ENCODE results near the gene MRPL52.
A peak's percentile ranks its signal among the peaks of the same experiment; 100 is the strongest.
"Not testable (repeated sequence)": the region's sequence is repeated elsewhere in the genome, so short reads cannot be mapped to it uniquely, and the experiment has no call there.

The MRPL52 gene

DNA sequence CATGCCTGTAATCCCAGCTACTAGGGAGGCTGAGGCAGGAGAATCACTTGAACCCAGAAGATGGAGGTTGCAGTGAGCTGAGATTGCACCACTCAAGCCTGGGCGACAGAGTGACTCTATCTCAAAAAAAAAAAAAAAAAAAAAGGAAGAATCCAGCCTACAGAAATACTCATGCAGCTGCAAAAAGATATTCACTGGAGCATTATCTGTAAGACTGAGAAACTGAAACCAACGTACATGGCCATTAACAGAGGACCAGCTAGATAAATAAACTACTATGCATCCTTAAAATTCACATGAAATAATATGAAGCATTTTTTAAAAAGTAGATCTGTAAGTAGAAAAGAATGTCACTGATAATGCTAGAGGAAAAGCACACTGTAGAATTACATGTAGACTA is 18.0 kb upstream of the MRPL52 start:
- DNase-seq (ENCODE audit: low read depth), result no peak

DNA sequence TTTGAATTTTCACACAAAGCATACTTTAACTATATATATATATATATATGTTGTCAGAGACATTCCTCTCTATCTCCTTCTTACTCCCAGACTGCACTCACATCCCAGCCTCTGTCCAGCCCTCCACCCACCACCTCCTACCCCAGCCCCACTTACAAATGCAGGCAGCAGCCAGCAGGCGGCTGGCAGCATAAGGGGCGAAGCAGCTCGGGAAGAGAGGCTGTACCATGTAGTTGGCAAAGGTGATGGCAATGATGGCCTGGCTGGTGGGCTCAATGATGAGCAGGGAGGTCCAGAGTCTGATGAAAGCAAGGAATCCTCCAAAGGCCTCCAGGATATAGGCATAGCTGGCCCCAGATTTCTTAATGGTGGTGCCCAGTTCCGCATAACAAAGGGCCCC is 16.9 kb upstream of the MRPL52 start:
- no peak for DNase-seq (ENCODE audit: low read depth)

DNA sequence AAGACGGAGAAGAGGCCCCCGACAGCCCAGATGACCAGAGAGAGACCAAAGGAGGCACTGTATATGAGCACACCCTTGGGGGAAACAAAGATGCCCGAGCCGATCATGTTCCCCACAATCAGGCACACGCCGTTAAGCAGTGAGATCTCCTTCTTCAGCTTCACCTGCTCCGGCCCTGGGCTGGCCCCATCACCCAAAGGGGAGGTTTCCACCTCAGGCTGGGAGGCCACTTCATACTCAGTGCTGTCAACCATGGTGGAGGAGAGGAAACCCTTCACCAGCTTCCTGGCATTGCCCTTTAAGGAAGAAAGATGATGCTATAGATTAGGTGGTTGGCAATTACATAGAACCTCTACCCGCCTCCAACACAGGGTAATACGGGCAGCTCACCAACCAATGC is 16.5 kb upstream of the MRPL52 start:
- no peak for DNase-seq (ENCODE audit: low read depth)

DNA sequence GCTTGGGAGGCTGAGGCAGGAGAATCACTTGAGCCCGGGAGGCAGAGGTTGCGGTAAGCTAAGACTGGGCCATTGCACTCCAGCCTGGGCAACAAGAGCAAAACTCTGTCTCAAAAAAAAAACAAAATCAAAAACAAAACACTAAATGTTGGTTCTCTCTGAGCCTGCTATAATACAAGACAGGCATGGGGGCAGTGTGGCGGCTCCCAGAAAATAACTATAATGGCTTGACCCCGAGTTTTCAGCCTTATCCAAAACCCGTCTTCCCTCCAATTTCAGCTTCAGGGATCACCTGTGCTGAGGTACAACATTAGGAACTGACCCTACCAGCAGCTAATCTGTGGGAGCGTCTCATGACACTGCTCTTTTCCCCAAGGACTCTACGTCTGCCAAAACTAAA is 15.3 kb upstream of the MRPL52 start:
- DNase-seq (ENCODE audit: low read depth), result no peak

DNA sequence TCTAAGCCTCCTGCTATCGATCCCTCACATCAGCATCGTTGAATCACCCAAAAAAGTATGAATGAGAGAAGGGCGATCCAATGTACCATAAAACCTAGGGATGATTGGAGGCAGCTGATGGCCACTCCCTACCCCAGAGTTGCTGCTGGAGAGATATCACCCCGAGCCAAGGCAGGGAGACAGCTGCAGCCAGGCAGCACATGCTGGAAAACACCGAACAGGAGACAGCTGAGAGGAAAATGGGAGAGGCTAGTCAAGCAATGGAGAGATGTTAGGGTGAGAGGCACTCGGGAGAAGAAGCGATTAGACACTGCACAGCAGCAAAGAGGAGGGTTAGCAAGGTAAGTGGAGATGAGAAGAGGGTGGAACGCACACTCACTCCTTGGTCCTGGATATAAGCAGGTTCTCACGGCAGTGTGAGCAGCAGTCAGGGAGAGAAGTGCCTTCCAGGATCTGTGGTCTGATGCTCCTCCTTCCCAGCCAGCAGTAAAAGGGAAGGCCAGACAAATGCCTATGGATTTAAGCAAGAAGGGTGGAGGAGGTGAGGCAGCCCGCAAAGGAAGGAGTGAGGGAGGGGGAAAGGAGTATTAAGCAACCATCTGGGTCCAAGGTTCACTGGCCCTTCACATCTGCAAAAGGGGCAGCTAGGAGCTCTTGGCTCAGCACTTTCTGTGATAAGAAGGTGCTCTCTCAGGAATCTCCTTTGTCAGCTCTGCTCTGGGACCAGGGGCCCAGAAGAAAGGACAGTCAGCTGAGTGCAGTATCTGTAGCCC is 14.6 kb upstream of the MRPL52 start, which contains the start of gene SLC7A7:
Gene SLC7A7, minus strand, starts transcription at position 495 of the 773 bp plus-strand sequence. CDS start 2,037 bp downstream, outside the sequence.
- DNase-seq (ENCODE audit: low read depth), result no peak

DNA sequence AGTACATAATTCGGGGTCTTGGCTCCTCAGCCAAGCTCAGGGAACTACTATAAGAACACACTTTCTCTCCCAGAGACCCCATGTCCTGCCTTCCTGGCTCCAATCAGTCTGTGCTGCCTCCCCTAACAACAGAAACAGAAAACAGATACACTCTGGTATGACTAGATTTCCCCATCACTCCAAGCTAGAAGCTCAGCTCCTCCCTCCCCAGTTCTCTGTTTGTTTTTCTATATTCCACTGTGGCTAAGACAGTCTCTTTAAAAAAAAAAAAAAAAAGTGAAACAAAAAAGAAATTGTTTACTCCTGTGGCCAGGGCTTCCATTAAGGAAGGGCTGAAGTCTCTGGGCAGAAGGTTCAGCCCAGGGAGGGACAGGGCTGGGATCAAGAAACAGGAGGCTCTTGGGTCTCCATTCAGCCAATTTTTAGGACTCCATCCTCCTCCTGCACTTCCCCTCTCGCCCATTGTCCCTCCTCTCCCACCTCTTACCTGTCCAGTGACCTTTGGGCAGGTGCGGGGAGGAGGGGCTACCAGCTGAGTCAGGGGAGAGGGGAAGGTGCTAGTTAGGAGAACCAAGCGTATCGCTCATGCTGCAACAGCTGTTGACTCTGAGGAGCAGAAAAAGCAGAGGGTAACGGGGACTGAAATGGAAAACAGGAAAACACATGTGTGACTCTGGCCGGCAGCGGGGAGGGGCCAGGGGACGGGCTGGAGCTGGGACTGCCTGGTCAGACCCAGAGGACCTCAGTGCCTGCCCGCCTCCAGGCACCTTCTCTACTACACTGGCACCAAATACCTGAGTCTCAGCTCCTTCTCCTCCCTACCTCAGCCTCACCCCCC is 10.3 kb upstream of the MRPL52 start:
- peak; percentile 60 for DNase-seq (ENCODE audit: low read depth)

DNA sequence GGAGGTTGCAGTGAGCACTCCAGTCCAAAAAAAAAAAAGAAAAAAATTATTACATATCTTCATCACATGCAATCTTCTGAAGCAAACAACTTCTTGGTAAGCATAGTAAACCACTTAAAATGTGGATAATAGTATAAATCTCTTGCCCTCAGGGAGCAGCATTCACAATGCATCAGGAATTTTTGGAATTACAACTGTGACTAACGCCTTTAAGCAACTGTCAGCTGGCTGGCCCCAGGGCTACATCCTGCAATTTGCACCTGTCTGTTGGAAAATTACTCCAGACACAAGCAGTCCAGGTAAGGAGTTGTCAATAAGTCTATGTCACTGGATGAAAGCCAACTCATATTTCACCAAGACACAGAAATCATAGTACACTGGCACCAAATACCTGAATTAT is 9.0 kb upstream of the MRPL52 start:
- DNase-seq (ENCODE audit: low read depth), result no peak

DNA sequence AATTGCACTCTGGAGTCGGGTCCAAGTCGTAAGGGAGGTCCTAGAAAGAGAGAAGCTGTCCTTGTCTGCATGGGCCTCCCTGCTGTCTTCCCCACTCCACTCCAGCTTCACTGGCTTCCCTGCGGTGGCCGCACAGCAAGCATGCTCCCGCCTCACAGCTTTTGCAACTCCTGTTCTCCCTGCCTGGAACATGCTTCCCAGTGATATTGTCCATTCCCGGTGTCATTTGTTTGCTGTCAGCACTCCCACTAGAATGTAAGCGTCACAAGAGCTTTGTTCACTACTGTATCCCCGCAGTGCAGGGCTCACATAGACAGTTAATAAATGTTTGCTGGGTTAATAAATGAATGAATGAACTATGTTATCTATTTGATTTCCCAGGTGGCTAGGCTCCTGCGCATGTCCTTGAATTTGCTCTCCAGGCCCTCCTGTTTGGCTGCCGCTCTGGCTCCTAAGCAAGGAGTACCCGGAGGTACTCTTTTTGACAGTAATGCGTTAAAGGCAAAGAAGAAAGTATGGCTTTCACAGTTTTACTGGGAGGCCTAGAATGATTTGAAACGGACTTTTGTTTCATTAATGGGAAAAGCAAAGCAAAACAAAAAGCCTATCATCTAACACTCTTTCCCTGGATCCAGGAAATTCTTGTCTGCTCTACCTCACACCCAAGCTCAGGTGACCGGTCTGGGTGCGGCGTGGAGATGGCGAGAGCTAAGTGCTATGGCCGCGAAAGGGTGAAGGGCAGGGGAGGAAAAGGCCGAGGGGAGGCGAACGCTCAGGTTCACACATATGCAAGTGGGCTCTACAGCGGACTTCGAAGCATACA is 8.3 kb upstream of the MRPL52 start:
- DNase-seq (ENCODE audit: low read depth), result no peak

DNA sequence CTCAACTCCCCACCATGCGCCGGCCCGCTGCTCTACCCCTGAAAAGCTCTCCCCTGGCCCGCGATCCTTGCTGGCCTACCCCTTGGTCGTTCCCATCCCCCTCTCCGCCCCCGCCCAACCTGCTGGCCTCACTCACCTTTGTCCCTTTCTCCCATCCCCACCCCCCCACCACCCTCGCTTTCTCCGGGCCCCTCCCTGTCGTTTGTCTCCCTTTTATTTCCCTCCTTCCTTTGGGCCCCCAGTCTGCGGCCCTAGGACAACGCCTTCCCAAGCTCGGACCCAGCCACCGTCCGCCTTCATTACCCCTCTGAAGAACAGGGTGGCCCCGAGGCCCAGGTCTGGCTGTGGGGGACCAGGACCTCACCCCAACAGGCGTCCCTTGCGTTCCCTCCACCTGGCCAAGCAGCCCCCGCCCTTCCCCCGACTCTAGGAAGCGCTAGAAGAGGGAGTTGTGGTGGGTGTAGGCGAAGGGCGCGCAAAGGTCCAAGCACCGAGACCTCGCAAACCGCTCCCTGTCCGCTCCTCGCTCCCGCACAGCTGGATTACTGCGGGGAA is 7.6 kb upstream of the MRPL52 start:
- no peak for DNase-seq (ENCODE audit: low read depth)

DNA sequence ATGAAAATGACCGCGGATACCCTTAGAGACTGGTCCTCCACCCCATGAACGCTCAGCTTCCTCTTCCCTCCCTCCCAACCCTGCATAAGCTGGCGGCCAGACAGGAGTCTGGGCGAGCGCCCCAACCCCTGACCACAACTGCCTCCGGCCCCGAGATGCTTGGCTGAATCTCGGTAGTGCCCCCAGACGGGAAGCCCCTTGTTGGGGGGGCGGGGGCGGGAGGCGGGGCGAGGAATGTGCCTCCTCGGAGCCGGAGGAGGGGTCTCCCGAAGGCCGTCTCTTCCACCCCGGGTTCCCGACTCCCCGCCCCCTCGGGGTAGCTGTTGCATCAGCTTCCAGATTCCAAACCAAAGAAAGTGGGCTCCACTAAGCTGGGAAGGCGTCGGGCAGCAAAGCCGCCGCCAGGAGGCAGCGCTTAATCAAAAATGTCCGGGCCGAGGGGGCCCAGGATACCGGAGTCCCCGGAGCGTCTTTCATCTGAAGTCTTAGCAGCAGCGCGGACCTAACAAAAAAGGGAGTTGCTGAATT is 7.1 kb upstream of the MRPL52 start:
- DNase-seq (ENCODE audit: low read depth), result peak; percentile 53

DNA sequence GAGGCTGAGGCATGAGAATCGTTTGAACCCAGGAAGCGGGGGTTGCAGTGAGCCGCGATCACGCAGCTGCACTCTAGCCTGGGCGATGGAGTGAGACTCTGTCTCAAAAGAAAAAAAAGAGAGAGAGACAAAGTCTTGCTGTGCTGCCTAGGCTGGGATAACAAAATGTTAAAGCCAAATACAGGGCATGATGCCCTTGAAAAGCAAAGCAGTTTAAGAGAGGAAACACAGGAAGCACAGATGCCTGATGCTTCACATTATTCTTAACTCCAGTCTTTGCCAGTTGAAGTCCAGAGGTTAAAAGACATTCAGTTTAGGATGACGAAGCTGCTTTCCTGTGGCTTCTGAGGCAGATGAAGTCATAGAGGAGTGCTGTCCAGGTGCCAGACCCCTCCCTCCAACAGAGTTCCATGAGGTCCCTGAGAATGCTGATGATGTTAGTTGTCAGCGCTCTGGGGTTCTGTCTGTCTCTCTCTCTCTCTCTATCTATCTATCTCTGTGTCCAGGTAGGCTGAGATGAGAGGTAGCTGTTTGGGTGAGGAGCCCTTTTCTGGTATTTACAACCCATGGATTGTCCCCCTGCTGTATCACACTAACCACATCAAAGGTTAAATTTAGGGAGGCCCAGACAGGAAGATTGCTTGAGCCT is 4.9 kb upstream of the MRPL52 start:
- DNase-seq (ENCODE audit: low read depth), result peak; percentile 80

DNA sequence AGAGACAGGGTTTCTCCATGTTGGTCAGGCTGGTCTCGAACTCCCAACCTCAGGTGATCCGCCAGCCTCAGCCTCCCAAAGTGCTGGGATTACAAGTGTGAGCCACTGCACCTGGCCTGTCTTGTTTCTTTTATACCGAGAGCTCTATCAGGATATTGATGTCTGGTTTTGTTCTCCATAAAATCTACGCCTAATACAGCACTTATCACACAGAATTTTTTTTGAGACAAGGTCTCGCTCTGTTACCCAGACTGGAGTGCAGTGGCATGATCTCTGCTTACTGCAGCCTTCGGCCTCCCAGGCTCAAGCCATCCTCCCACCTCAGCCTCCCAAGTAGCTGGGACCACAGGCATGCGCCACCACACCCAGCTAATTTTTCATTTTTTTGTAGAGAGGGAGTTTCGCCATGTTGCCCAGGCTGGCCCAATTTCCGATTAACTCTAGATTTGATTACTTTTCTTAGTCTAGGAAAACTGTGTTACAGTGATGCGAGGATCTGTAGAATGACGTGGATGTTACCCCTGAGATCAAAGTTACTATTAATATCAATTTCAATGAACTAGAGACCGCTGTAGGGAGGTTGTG is 519 bp upstream of the MRPL52 start:
- DNase-seq (ENCODE audit: low read depth), result not testable (repeated sequence)

DNA sequence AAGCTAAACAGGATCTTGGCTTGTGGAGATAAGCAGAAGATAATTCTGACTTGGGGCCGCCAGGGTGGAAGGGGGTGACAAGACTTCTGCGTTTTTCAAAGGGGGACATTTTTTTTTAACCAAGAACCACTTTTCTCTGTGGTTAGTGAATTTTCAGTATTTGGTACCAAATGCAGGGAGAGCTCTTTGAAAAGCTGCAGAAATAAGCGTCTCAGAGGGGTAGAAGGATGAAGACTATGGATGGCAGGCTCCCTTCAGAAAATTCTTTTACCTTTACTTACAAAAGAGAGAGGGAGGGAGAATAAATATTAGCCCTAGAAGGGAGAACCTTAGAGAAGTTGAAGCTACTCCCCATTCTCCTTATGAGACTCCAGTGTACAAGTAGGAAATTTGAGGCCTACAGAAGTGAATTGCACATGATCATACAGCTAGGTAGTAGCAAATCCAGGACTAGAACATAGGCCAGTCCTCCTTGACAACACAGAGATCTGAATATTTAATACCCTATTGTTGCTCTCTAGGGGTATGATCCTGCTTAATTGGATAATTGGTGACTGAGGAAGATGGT is 840 bp downstream of the MRPL52 start:
- DNase-seq (ENCODE audit: low read depth), result no peak

DNA sequence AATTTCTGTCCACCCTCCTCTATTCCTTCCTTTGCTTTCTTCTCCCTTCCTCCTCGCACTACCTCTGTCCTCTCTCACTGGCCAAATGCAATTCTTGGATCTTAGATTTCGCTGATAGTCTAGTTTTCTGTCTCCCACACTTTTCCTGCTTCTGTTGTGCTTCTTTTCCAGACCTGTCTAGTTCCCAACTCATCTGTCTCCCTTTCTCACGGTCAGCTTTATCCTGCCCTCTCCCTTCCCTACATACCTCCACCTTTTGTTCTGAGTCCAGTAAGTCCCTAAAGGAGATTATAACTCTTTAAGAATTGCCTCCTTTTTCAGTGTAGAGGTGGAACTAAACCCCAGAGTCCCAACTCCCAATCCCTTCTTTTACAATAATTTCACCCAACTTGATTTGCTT is 5.8 kb downstream of the MRPL52 start:
- DNase-seq (ENCODE audit: low read depth), result no peak

DNA sequence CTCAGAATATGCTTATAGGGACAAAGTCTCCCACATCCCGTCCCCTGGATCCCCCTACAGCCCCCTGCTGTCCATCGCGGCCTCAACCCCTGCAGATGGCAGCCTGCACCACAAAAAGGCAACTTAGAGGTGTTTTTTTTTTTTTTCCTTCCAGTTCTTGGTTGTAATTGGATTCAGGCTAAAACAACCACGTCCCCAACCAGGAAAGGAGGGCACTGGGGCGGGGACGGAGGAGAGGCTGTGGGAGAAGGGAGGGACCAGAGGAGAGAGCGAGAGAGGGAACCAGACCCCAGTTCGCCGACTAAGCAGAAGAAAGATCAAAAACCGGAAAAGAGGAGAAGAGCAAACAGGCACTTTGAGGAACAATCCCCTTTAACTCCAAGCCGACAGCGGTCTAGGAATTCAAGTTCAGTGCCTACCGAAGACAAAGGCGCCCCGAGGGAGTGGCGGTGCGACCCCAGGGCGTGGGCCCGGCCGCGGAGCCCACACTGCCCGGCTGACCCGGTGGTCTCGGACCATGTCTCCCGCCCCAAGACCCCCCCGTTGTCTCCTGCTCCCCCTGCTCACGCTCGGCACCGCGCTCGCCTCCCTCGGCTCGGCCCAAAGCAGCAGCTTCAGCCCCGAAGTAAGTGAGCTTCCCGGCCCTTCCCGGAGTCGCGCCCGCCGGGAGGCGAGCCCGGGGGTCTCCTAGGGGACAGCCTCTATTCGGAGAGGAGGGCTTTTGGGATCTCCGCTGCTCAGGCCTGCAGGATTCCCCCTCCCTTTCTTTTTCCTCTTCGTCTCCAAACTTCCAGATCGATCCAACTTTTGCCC is 6.8 kb downstream of the MRPL52 start, which contains the start of gene MMP14:
Gene MMP14, plus strand, starts transcription at position 285 of the 813 bp plus-strand sequence. Its CDS starts 233 bp downstream, at position 518.
- peak; percentile 76 for DNase-seq (ENCODE audit: low read depth)

DNA sequence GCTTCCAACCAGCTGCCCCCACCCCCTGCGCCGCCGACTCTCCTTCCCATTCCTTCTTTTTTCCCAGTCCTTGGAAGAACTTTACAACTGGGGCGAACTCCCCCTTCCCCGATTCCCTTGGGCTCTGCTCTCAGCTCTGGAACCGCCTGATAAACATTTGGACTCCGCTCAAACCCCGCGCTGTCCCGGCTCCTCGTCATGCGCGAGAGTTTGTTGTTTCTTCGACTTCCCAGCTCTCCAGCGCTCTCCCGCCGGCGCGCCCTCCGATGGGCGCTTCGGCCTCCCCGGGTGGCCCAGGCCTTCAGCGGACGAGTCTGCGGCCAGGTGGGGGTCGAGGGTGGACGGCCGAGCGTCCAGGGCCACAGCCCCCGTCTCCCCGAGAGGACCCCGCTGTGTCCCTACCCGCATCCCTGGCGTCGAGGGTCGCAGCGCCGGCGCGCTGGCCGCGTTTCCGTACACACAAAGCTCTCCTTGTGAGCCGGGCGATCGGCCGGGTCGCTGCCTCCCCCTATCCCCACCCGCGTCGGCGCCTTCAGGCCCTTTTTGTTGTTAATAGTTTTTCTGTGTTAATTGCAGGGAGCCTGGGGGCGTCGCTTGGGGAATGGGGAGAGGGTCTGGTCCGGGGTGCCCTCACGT is 7.5 kb downstream of the MRPL52 start:
- DNase-seq (ENCODE audit: low read depth), result no peak

DNA sequence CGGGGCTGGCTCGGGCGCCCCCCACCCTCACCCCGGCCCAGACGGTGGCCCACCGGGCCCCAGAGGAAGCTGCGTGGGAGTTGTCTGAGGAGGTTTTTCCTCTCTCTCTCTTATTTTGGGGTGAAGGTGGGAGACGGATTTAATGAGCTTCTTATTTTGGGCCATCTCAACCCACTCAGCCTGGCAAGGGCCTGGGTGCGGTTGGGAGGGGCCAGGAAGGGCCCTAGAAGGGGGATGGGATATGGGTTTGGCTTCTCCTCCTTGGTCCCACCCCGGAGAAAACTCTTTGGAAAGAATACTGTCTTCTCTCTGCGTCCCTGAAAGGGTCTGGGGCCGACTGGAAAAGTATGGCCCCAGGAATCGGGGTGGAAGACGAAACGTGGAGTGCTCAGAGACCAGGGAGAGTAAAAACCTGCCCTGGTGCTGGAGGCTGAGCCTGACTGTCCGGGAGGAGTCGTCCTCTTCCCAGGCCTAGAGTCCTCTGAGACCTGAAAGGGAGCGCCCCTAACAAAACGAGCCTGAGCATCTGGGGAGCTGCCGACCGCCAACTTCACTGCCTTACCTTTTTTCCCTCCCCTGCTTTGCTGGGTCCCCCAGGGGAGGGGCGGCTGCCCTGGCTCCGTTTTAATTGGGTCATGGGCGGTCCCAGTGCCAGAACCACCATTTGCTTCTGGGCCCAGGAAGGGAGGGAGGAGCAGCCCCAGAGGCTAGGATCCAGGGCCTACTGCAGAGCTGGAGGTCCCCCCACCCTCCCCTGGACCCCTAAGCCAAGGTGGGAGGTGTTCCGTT is 8.3 kb downstream of the MRPL52 start:
- no peak for DNase-seq (ENCODE audit: low read depth)

DNA sequence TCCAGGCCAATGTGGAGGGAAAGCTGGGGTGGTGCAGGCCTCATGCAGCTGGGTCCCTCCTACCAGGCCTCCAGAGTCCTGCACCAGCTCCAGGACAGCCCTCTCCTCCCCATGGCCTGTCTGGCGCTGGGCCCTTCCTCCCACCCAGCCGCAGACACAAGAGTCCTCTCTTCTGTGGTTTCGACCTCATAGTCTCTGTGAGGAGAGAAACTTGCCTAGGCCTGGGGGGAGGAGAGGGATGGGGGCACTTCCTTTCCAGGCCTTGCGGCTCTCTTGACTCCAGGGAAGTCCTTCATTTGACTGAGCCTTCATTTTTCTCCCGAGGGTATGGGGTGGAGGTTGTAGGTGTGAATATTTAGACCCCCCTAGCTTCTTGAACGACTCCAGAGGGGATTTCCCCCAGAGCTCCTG is 8.9 kb downstream of the MRPL52 start:
- no peak for DNase-seq (ENCODE audit: low read depth)
